ENCODE measurements around the gene AHR.

The AHR gene

GRCh38 chr7:17304926-17305325 is 6.5 kb downstream of the AHR start:
- DNase-seq (ENCODE audit: low spot score): peak; percentile 94

GRCh38 chr7:17305387-17306171 is 7.1 kb downstream of the AHR start:
- DNase-seq (ENCODE audit: low spot score): no peak

GRCh38 chr7:17307000-17307399 is 8.5 kb downstream of the AHR start:
- no peak for DNase-seq (ENCODE audit: low spot score)

GRCh38 chr7:17307558-17307957 is 9.1 kb downstream of the AHR start:
- DNase-seq (ENCODE audit: low spot score): no peak

DNA sequence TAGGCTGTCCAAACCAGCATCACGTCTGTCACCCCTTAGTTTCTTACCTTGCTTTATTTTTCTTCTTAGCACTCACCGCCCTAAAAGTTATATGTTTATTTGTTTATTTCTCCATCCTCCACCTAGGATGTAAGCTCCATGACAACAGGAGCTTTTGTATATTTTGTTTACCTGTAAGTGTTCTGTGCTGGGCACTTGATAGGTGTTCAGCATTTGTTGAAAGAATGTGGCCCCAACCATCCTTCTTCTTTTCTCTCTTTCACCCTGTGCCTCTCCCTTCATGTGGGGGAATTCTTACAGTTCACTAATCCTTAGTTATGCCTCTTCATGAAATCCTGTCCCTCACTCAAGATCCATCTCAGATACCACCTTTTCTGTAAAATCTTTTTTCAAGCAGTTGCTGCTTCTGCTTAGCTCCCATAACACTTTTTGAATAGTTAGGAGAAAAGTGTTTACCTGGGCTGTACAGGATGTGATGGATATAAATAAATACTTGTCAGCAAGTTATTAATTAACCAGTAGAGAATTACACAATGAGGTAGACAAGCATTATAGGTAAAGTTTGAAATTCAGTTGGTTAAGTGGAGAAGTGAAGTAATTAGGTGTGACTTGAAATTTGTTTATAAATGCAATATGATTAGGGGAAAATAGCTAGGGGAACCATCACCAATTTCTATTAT is 9.7 kb downstream of the AHR start:
- DNase-seq (ENCODE audit: low spot score): peak; percentile 37

GRCh38 chr7:17311194-17311593 is 12.7 kb downstream of the AHR start:
- DNase-seq (ENCODE audit: low spot score): no peak

GRCh38 chr7:17311952-17312351 is 13.5 kb downstream of the AHR start:
- no peak for DNase-seq (ENCODE audit: low spot score)

- no peak for DNase-seq (ENCODE audit: low spot score)
Measured at GRCh38 chr7:17312641-17313040, 14.2 kb downstream of the AHR start.

DNA sequence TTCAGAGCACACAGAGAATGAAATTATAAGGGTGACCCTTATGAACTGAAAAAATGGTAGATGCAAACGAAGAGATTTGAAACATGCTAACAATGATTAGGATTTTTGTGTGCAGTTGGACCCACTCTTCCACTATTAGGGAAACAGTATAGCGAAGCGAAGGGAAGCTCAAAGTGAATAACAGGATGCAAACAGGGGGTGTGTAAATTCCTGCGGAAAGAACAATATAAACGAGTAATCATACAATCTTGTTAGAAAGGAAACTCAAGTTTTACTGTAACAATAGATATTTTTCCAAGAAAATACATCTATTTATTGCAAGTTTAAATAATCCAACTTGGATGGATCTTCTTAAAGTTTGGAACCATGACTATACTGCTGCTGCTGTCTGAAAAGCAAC is 14.7 kb downstream of the AHR start:
- no peak for DNase-seq (ENCODE audit: low spot score)

DNA sequence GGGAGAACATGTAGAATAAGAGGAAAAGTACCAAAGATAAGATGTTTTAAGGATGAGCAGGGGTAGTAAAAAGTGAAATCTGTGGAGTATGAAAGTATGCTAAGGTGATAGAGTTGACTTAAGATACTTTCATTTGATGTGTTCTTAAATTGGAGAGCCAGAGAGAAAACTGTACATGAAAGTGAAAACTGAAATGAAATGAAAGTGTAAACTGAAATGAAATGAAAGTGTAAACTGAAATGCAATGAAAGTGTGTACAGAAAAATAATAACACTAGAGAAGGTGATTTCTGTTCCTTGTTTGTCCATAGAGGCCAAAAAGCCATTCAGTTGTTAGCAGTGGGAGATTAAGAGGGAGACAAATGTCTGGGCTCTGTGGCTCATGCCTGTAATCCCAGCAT is 17.5 kb downstream of the AHR start:
- no peak for DNase-seq (ENCODE audit: low spot score)

DNA sequence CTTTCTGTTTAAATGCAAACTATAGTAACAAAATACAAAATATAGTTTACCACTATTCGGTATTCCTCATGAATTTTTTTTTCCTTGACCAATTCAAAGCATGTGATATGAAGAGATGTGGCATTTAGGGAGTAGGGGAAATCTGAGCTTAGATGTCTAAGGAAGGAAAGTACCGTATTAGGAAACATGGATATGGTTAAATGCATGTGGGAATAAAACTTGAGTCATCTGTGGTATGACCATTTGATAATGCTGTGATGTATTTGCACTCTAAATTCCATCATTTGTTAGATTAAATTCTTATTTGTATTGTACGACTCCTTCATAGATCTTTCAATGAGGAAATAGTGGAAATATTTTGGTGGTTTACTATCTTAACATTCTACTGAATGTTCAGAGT is 19.7 kb downstream of the AHR start:
- DNase-seq (ENCODE audit: low spot score): no peak

DNA sequence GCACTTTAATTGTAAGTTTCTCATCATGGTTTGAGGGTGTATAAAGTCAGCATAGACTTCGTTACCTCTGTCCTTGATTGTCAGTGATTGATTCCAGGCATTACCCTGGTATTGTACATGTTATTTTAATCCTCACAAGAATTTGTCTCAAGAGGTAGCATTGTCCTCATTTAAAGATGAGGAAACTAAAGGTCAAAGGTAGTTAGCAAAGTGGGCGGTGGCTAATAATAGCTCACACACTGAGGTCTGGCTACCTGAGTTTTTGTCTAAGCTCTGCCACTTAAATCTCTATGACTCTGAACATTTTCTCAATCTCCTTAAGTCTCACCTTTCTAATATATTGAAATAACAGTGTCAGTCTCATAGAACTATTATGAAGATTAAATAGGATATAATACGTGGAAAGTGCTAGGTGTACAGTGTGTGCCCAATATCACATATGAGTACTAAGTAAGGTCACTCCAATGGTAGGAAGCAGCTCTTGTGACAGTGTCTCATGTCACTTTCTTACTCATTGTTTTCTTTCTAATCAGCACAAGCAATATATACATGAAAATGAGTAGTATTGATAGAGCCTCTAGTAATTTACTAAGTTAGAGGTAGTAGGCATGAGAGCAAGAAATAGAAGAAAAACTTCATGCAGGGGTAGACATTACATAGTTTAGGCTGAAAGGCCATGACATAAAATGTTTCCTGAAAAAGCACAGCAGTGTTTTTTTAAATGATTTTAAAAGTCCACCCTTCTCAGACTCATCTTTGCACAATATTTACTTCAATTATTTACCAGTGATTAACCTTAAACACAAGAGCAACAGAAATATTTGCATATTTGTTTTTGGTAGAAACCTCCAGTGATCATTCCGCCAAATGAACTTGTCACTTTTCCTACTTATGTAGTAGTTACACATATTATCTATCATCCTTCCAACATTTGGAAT is 21.0 kb downstream of the AHR start:
- no peak for DNase-seq (ENCODE audit: low spot score)

GRCh38 chr7:17320102-17320497 is 21.6 kb downstream of the AHR start:
- no peak for DNase-seq (ENCODE audit: low spot score)

DNA sequence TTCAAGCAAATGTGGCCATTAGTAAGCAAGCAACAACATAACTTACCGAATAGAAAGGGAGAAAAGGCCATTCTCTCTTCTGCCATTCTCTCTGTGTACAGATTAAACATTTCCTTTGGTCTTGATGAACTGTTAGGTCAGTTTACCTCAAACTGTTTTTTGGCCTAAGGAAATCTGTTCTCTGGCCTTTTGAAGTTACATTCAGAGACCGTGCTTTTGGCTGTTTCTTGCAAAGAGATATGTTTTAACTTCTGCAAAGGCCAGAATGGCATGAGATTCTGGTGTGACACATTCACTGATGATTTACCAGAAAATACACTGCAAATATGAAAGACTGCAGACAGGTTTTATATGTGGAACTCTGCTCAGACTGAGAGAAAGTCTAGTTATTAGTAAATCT is 22.2 kb downstream of the AHR start:
- DNase-seq (ENCODE audit: low spot score): peak; percentile 33

GRCh38 chr7:17325364-17325763 is 26.9 kb downstream of the AHR start:
- peak; percentile 80 for DNase-seq (ENCODE audit: low spot score)

DNA sequence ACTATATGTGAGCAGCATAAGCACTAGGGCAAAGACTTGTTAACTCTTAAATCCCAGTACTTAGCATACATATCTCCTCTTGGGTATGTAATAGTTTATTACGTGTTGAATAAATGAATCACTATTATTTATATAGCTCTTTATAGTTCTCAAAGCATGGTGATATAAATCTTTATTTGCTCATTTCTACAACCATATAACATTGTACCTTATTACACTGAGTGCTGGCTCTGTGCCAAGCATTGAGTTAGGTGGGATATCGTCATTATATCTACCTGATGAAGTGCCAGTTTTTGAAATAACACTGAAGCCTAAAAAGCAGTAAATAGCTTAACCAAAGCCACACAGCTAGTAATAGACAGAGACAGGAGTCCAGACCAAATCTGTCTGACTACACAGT is 27.9 kb downstream of the AHR start:
- DNase-seq (ENCODE audit: low spot score): no peak

DNA sequence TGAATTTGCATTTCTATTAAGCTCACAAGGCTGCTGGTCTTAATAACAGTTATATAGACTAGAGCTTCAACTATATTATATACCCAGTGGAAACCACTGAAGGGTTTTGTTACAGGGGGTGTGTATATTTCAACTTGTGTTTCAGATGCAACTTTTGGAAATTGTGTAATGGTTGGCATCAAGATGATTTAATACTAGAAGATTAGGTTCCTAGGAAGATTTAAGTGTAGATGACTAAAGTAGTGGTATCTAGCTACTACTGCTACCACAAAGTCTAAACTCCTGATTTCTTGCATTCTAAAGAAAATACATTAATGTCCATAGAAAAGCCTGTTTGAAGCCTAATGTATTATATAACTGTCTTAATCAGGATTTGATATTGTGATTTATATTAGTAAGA is 30.2 kb downstream of the AHR start:
- DNase-seq (ENCODE audit: low spot score): no peak

DNA sequence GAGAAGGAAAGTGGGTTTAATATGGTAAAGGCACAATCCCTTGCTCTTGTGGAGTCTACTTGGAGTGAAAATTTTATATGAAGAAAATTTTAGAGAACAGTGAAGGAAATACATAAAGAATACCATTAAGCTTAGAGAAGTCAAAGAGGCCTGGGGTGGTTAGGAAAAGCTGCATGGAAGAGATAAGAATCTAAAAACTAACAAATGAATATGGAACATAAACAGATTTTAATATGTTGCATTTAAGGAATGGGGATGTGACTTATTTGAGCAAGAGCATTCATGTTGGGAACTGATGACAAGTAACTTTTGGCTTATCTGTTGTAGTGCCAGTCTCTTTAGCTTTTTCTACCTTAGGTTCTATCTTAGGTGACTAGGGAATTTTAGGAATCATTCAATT is 31.0 kb downstream of the AHR start:
- DNase-seq (ENCODE audit: low spot score): no peak

- no peak for DNase-seq (ENCODE audit: low spot score)
Measured at GRCh38 chr7:17331891-17332501, 33.5 kb downstream of the AHR start.

GRCh38 chr7:17333221-17333620 is 34.8 kb downstream of the AHR start:
- DNase-seq (ENCODE audit: low spot score): no peak

DNA sequence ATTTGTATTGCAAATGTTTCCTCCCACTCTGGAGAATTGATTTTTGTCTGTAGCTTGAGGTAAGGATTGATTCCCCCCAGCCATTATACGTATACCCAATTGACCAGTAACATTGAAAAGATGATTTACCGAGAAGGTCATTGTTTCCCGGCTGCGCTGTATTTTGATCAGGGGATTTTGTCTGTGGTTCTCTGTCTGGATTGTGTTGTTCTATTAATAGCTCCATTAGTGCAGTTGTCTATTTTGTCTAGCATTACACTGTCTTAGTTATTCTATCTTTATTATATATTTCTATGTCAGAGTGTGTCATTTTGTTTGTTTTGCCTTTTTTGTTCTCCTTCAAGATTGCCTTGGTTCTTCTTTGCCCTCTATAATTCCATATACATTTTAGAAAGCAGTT is 37.7 kb downstream of the AHR start:
- DNase-seq (ENCODE audit: low spot score): no peak

DNA sequence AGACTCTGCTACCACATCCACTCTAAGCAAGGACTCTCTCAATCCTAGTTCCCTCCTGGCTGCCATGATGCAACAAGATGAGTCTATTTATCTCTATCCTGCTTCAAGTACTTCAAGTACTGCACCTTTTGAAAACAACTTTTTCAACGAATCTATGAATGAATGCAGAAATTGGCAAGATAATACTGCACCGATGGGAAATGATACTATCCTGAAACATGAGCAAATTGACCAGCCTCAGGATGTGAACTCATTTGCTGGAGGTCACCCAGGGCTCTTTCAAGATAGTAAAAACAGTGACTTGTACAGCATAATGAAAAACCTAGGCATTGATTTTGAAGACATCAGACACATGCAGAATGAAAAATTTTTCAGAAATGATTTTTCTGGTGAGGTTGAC is 40.7 kb downstream of the AHR start:
- DNase-seq (ENCODE audit: low spot score): no peak
